Nephron (organoid): ENCODE measurements around the gene UBAC1.
"Not testable (repeated sequence)": the region's sequence is repeated elsewhere in the genome, so short reads cannot be mapped to it uniquely, and the experiment has no call there.

Experiments used
- H3K27ac Mint-ChIP-seq, 3 experiments: 2 replicates each; pipeline ENCODE4 v1.8.0; 2020; ENCODE audit warnings: mixed read lengths in 3 of 3, mild to moderate bottlenecking in 2 of 3, moderate library complexity in 1 of 3
- H3K27me3 Mint-ChIP-seq: 2 replicates; pipeline ENCODE4 v1.8.0; 2021; ENCODE audit warnings: low read depth, mild to moderate bottlenecking, moderate library complexity, mixed read lengths
- H3K36me3 Mint-ChIP-seq: 2 replicates; pipeline ENCODE4 v1.8.0; 2020; ENCODE audit warnings: low read depth, mixed read lengths
- H3K4me1 Mint-ChIP-seq: 2 replicates; pipeline ENCODE4 v1.8.0; 2020; ENCODE audit warnings: mixed read lengths
- H3K4me3 Mint-ChIP-seq, 3 experiments: 2 replicates each; pipeline ENCODE4 v1.8.0; 2020; ENCODE audit warnings: mild to moderate bottlenecking in 3 of 3, mixed read lengths in 3 of 3, moderate library complexity in 2 of 3
- H3K9me3 Mint-ChIP-seq: 2 replicates; pipeline ENCODE4 v1.8.0; 2020; ENCODE audit warnings: mixed read lengths
- CTCF ChIP-seq, 3 experiments: fragments of 200-600 bp; sonication (generic); IDR thresholded peaks; one replicate each; pipeline ENCODE4 v1.5.0; 2021; ENCODE audit warnings: antibody characterized with exemption in 3 of 3; ENCODE audit not compliant: unreplicated experiment in 3 of 3

The UBAC1 gene

GRCh38 chr9:135946392-135946994, 14.7 kb downstream of the UBAC1 start:
- Mint-ChIP-seq H3K4me1 (peaks cover 25% of the 10 kb centered on the region), H3K27ac (no peak overlapping the region), H3K36me3 (peaks cover 61% of the 10 kb centered on the region), H3K4me3 (no peak overlapping the region), H3K9me3 (no peaks in the 10 kb centered on the region), H3K27me3 (no peaks in the 10 kb centered on the region)
- TF ChIP-seq CTCF (IDR thresholded peaks at IDR 0.05; ENCODE audit: unreplicated experiment in 3 of 3) = no peak

GRCh38 chr9:135945969-135946368, 15.2 kb downstream of the UBAC1 start:
- no peak for TF ChIP-seq CTCF (IDR thresholded peaks at IDR 0.05; ENCODE audit: unreplicated experiment in 3 of 3)
- peaks cover 65% of the 10 kb centered on the region for H3K36me3 Mint-ChIP-seq
- peaks cover 25% of the 10 kb centered on the region for H3K4me1 Mint-ChIP-seq
- H3K27me3 Mint-ChIP-seq = no peaks in the 10 kb centered on the region
- H3K27ac Mint-ChIP-seq = no peak overlapping the region
- no peaks in the 10 kb centered on the region for H3K9me3 Mint-ChIP-seq
- H3K4me3 Mint-ChIP-seq = no peak overlapping the region

GRCh38 chr9:135944444-135945252, 16.5 kb downstream of the UBAC1 start:
- H3K27me3 Mint-ChIP-seq = no peaks in the 10 kb centered on the region
- H3K4me3 Mint-ChIP-seq = no peak overlapping the region
- no peaks in the 10 kb centered on the region for H3K9me3 Mint-ChIP-seq
- TF ChIP-seq CTCF (IDR thresholded peaks at IDR 0.05; ENCODE audit: unreplicated experiment in 3 of 3) = no peak
- H3K36me3 Mint-ChIP-seq = peaks cover 64% of the 10 kb centered on the region
- H3K27ac Mint-ChIP-seq = no peak overlapping the region
- H3K4me1 Mint-ChIP-seq = peaks cover 16% of the 10 kb centered on the region

- H3K4me3 Mint-ChIP-seq, H3K9me3 Mint-ChIP-seq, H3K27me3 Mint-ChIP-seq, H3K4me1 Mint-ChIP-seq, H3K27ac Mint-ChIP-seq: not testable (repeated sequence)
- H3K36me3 Mint-ChIP-seq = peaks cover 63% of the 10 kb centered on the region
Observed at GRCh38 chr9:135943604-135944003, 17.6 kb downstream of the UBAC1 start.

- Mint-ChIP-seq H3K4me1 (no peaks in the 10 kb centered on the region), H3K9me3 (peaks cover 3% of the 10 kb centered on the region), H3K27ac (no peak overlapping the region), H3K36me3 (peaks cover 74% of the 10 kb centered on the region), H3K27me3 (no peaks in the 10 kb centered on the region), H3K4me3 (no peak overlapping the region)
- no peak for TF ChIP-seq CTCF (IDR thresholded peaks at IDR 0.05; ENCODE audit: unreplicated experiment in 3 of 3)
Observed at GRCh38 chr9:135941288-135941995, 19.7 kb downstream of the UBAC1 start.
